DMS153 treated with DMSO at 0.1 percent for 48 hours (cell line): ENCODE results near the gene RING1.

ENCODE experiments used
- DNase-seq: peaks from one replicate; lab custom pipeline; 2025; ENCODE audit not compliant: unreplicated experiment; lab: John Stamatoyannopoulos, UW

The RING1 gene

GRCh38 chr6:33208091-33208967 lies at the start of gene RING1:
RING1 (plus strand) TSS chr6:33208500; CDS start chr6:33208823, 323 bp downstream.
- DNase-seq = peak; percentile 11

- DNase-seq = no peak
Observed at GRCh38 chr6:33160096-33160495, 48.2 kb upstream of the RING1 start.

DNA sequence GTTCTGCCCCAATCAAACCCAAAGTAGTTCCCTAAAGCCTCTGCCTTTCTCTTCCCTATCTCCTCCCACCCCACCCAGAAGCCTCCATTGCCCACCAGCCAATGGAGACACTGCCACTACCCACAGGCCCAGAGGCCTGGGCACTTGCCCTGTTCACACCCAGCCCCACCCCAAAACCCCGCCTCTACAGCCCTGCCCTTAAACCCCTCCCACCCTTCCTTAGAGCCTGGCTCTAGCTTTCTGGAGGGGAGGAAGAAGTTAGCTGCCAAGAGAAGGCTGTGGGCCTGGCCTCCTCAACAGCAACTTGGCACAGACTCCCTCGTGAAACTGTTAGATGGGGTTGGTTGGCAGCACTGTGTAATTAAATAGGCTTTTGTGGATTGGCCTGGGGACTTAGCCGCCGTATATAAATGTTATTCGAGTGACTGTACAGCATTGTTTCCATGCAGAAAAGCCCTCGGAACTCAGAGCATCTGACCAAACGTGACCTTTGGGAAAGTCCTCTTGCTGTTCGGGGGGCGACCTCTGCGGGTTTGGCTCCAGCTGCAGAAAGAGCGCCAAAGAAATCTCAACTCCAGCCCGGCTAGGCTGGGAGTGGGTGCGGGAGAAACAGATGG lies 47.5 kb upstream of the RING1 start:
- DNase-seq = no peak

DNA sequence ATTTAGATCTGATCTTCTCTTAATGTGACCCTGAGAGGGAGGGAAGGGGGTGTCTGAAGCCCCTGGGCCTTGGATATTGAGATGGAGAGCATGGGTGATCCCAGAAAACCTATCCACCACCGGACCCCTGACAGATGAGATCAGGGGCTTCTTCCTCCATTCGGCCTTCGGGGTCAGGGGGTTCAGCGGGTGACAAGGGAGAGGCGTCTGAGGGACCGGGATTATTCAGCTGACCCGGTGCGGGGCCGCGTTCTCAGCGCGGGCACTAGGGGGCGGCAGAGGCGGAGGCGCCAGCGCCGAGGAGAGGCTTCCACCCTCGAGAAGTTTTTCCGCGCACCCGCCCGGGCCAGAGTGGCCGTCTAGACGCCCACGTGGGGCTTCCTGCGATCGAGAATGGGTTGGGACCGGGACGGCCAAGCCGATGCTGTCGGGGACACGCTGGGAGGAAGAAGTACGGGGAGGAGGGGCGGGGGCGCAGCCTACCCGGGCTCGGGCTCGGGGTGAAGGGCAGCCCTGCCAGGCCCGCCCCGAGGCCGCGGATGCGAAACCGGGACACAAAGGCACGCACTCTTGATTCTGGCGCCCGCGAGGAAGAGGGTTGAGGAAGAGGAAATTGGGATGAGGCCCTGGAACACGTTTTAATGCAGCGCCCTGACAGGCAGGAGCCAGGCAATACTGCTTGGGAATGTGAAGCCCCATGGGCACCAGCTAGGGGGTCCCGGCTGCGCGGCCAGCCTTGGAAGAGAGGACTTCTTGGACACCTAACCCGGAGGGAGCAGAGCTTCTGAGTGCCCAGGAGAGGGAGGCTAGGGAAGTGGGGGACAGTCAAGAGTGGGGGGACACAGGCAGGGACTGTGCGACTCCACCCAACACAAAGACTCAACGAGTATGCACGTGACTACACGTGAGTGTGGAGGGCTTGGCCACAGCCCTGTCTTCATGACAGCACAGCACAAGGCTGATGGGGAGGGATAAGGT lies 46.7 kb upstream of the RING1 start:
- DNase-seq = peak; percentile 29

- DNase-seq = no peak
Observed at GRCh38 chr6:33163540-33163939, 44.8 kb upstream of the RING1 start.

GRCh38 chr6:33164176-33164575 lies 44.1 kb upstream of the RING1 start:
- no peak for DNase-seq

DNA sequence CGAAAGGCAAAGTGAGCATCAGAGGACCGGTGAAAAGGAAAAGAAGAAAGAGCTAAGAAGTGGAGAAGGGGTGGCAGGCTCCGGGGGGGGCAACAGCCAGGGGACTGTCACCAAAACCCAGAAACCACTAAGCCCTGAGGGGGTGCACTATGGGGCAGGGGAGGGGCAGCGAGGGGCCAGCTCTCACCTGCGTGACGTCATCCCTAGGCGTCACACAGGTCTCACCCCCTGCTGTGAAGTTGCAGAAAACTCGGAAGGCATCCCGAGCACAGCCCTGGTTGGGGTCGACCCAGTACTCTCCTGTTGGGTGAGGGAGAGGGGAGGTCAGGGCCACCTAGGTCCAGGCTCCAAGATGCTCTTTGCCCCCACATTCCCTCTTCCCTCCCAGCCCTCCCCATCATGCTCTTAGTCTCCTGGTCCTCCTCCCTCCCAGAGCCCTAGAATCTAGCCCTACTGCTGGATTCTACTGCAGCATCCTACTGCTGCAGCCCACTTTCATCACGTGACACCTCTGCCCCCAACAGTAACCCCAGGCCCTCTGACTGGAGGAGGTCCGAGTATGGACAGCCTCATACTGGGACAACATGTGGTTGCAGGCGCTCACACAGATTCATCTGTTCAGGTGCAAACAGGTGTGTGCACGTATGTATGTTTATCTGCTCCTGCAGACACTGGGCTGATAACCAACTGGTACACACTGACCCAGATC lies 43.5 kb upstream of the RING1 start:
- no peak for DNase-seq

DNA sequence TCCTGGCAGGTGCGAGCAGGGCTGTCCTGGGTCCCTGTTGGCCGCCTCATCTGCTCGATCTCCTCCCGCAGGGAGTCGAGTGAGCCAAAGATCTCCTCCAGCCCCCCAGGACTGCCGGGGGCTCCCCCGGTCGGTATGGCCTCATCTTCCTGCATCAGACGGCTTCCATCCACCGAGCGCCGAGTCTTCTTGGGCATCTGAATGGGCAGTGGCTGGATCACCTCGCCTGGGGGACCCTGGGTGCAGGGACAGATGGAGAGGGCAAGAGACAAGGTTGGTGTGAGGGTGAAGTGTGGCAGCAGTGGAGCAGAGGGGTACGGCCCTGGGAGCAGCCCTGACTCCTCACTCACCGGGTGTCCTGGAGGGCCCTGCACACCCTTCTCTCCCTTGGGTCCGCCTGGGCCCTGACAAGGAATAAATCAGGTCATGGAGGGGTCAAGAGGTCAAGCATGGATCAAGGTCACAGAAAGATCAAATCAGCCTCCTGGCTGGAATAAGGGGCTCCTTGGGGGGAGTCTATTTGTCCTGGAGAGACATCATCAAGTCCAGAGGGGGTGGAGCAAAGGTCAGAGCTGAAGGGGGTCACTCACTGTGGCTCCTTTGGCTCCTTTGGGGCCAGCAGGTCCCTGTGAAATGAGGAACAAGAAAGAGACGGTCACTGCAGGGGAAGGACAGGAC lies 42.6 kb upstream of the RING1 start:
- DNase-seq = no peak

DNA sequence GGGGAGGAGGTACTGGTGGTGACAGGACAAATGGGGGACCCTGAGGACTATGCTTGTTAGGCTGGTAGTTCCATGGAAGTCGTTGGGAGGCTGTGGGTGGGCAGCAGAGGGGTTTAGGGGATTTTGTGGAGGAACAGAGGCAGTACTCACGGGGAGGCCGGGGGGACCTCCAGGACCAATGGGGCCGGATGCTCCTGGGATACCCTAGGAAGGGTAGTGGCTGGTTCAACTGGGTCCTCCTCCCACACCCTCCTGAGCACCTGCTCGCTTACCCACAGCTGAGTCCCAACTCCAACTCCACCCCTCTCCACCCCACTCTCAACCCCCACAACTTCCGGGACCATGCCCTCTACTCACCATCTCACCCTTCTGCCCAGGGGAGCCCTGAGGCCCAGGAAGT lies 41.9 kb upstream of the RING1 start:
- DNase-seq = no peak

- no peak for DNase-seq
Observed at GRCh38 chr6:33166811-33167210, 41.5 kb upstream of the RING1 start.

- DNase-seq = no peak
Observed at GRCh38 chr6:33167374-33168283, 40.7 kb upstream of the RING1 start.

DNA sequence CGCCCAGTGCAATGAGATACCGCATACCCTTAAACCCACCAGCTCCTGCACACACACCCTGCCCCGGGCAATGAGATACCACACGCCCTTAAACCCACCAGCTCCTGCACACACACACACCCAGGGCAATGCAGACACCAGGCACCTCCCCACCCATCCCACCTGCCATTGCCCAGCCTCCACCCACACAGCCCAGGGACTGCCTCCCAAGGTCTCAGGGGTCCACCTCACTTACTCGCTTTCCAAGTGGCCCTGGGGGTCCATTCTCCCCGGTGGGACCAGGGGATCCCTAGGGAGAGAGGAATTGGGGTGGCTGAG lies 40.1 kb upstream of the RING1 start:
- no peak for DNase-seq

- no peak for DNase-seq
Observed at GRCh38 chr6:33168639-33169038, 39.7 kb upstream of the RING1 start.

- no peak for DNase-seq
Observed at GRCh38 chr6:33169291-33170175, 38.8 kb upstream of the RING1 start.

DNA sequence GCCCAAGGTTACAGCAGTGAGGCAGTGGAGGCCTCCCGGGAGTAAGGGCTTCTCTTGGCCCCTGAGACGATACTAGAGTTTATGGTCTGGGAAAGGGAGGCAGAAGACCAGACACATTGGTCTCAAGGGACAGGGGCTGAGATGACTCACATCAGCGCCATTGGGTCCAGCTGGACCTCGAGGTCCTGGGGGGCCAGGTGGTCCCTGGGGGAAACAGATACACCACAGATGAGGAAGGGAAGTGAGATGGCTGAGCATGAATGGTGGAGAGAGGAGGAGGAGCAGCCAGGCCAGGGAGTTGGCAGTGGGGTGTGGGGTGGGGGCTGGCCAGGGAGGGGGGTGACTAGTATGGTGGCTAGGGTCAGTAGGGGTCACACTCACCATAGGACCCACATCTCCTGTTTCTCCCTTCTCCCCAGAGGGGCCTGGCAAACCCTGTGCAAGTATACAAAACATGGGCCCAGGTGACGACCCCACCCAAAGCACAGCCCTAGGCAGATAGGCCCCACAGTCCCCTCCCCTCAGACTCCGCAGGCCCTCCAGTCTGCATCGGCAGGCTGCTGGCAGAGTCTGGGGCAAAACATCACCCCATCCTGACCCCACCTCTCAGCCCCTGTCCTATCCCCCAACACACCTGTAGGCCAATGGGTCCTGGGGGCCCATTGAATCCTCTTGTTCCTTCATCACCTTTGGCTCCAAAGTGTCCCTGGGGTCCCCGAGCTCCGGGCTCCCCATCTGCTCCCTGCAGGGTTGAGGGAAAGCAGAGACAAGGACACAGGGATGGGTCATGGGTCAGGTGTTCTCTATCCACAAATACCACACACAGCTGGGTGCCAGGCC lies 37.9 kb upstream of the RING1 start:
- no peak for DNase-seq

GRCh38 chr6:33171016-33171879 lies 37.1 kb upstream of the RING1 start:
- no peak for DNase-seq
